Naive thymus-derived CD4-positive, alpha-beta T cell (primary cell): ENCODE measurements around the gene SOX3. TPM values are rescaled to one million over a fixed set of nuclear protein-coding genes. Genes with fewer than 3 reads are reported as not detected.

Experiments
- ATAC-seq: fragments of 150-1000 bp; cut with Tn5 transposase; 2 replicates; pipeline ENCODE4 v1.10.0; 2021; ENCODE audit warnings: mild to moderate bottlenecking, moderate library complexity
- CTCF ChIA-PET: fragments of 350-600 bp; sonication (Branson Sonifier 250); formaldehyde crosslinking; loops from one replicate; lab custom pipeline; 2021; ENCODE audit warnings: antibody characterized with exemption; lab: Charles Lee
- POLR2A ChIA-PET: fragments of 350-600 bp; sonication (Branson Sonifier 250); formaldehyde crosslinking; loops from one replicate; lab custom pipeline; 2021; ENCODE audit warnings: antibody characterized with exemption, inconsistent platforms; lab: Charles Lee
- DNase-seq, 9 donors: peaks; one replicate each; pipeline versions ENCODE4 v3.0.0 to v3.0.0-alpha.2; 2020 to 2022; ENCODE audit warnings: mixed read lengths in 1 of 9
- H3K27ac ChIP-seq: one replicate; pipeline ENCODE4 v1.7.0; 2013; ENCODE audit warnings: mild to moderate bottlenecking, low read depth, low read length, moderate library complexity
- H3K27me3 ChIP-seq, 2 donors: one replicate each; pipeline ENCODE4 v1.7.0; 2013; ENCODE audit warnings: low read length in 2 of 2, mild to moderate bottlenecking in 2 of 2, moderate library complexity in 2 of 2; ENCODE audit not compliant: control insufficient read depth in 2 of 2, insufficient read depth in 2 of 2
- H3K36me3 ChIP-seq, 3 experiments: 1 replicate in 2 of 3; 2 replicates in 1 of 3; pipeline ENCODE4 v1.7.0; 2013; ENCODE audit warnings: low read length in 3 of 3, mild to moderate bottlenecking in 3 of 3, moderate library complexity in 1 of 3; ENCODE audit not compliant: insufficient read depth in 3 of 3, control insufficient read depth in 2 of 3
- H3K4me1 ChIP-seq, 2 donors: one replicate each; pipeline ENCODE4 v1.7.0; 2013; ENCODE audit warnings: low read length in 2 of 2, mild to moderate bottlenecking in 2 of 2, moderate library complexity in 1 of 2; ENCODE audit not compliant: control insufficient read depth in 2 of 2, insufficient read depth in 2 of 2
- H3K4me3 ChIP-seq: 2 replicates; pipeline ENCODE4 v1.7.0; 2013; ENCODE audit warnings: mild to moderate bottlenecking, low read length
- H3K9me3 ChIP-seq, 3 experiments: 1 replicate in 2 of 3; 2 replicates in 1 of 3; pipeline ENCODE4 v1.7.0; 2013; ENCODE audit warnings: low read length in 3 of 3; ENCODE audit not compliant: control insufficient read depth in 2 of 3
- H3K27ac Mint-ChIP-seq, 9 donors: one replicate each; pipeline ENCODE4 v1.8.0; 2020 to 2022; ENCODE audit warnings: mixed read lengths in 9 of 9, mild to moderate bottlenecking in 8 of 9, moderate library complexity in 5 of 9, inconsistent platforms in 2 of 9
- H3K27me3 Mint-ChIP-seq, 5 donors: one replicate each; pipeline ENCODE4 v1.8.0; 2021 to 2022; ENCODE audit warnings: mixed read lengths in 5 of 5, mild to moderate bottlenecking in 1 of 5
- H3K36me3 Mint-ChIP-seq, 5 donors: one replicate each; pipeline ENCODE4 v1.8.0; 2020 to 2022; ENCODE audit warnings: mixed read lengths in 5 of 5, mild to moderate bottlenecking in 3 of 5, inconsistent platforms in 1 of 5
- H3K4me1 Mint-ChIP-seq, 7 donors: one replicate each; pipeline ENCODE4 v1.8.0; 2020 to 2022; ENCODE audit warnings: mixed read lengths in 7 of 7, mild to moderate bottlenecking in 3 of 7, inconsistent platforms in 1 of 7
- H3K4me3 Mint-ChIP-seq, 10 donors: one replicate each; pipeline ENCODE4 v1.8.0; 2020 to 2022; ENCODE audit warnings: mild to moderate bottlenecking in 10 of 10, mixed read lengths in 10 of 10, moderate library complexity in 6 of 10, inconsistent platforms in 2 of 10
- H3K9me3 Mint-ChIP-seq, 11 donors: one replicate each; pipeline ENCODE4 v1.8.0; 2020 to 2022; ENCODE audit warnings: mixed read lengths in 11 of 11, mild to moderate bottlenecking in 4 of 11, inconsistent platforms in 1 of 11, moderate library complexity in 1 of 11
- intact Hi-C, 2 donors: fragments of 100-400 bp; cut with micrococcal nuclease; formaldehyde crosslinking; loops; one replicate each; pipeline ENCODE4 v1.15.1; 2023
- polyA plus RNA-seq, 2 donors: library from polyadenylated mRNA; unstranded; fragments of 300-500 nt; fragmentation: Illumina TruSeq; gene quantifications; one replicate each; pipeline ENCODE4 v1.2.3, GENCODE V29; 2021
- total RNA-seq, 6 experiments: library from RNA in 5 of 6; stranded (reverse) in 5 of 6; gene quantifications; 1 replicate in 5 of 6; 2 replicates in 1 of 6; pipeline ENCODE4 v1.2.3 and lab custom pipeline; 2021 to 2026

The SOX3 gene
- total and polyA plus RNA-seq, 7 experiments from 2014 or later = not detected

DNA sequence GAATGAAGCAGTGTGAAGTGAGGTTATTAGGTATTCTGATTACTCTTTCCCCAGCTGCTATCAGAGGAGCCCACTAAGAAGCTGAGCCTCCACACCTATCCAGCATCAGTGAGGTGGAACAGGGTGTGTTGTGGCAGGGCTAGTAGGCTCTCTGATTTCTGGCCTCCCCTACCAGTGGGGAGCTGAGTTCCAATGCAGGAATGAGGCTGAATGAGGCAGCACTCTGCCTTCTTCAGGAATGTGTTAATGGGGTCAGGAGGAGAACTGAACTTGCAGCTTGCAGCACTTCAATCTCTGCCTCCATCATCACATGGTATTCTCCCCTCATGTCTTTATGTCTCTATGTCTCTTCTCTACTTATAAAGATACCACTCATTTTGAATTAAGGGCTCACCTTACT, 26.9 kb downstream of the SOX3 start:
- Mint-ChIP-seq H3K9me3 (peaks cover 0 to 27% (median 8%) of the 10 kb centered on the region in 11 donors), H3K36me3 (no peaks in the 10 kb centered on the region), H3K4me1 (no peaks in the 10 kb centered on the region), H3K27ac (no peak overlapping the region), H3K27me3 (peaks cover 0 to 10% (median 0%) of the 10 kb centered on the region in 5 donors), H3K4me3 (no peak overlapping the region)
- Histone ChIP-seq H3K9me3 (peaks cover 0 to 4% (median 0%) of the 10 kb centered on the region in 3 experiments), H3K4me1 (no peaks in the 10 kb centered on the region), H3K4me3 (no peak overlapping the region), H3K27me3 (no peaks in the 10 kb centered on the region), H3K36me3 (no peaks in the 10 kb centered on the region), H3K27ac (no peak overlapping the region)
- intact Hi-C loops = no loop called here
- ATAC-seq = no peak
- POLR2A ChIA-PET = no interaction called here
- CTCF ChIA-PET = no interaction called here
- DNase-seq = no peak

DNA sequence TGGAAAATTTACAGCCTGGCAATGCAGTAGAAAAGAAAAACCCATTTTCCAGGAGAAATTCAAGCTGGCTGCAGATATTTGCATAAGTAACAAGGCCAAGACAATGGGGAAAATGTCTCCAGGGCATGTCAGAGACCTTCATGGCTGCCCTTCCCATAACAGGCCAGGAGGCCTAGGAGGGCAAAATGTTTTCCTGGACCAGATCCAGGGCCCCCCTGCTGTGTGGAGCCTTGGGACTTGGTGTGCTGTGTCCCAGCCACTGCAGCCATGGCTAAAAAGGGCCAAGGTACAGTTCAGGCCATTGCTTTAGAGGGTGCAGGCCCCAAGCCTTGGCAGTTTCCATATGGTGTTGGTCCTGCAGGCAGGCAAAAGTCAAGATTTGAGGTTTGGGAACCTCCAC, 29.8 kb downstream of the SOX3 start:
- Histone ChIP-seq H3K27me3 (no peaks in the 10 kb centered on the region), H3K9me3 (peaks cover 0 to 4% (median 0%) of the 10 kb centered on the region in 3 experiments), H3K4me3 (no peak overlapping the region), H3K27ac (no peak overlapping the region), H3K4me1 (no peaks in the 10 kb centered on the region), H3K36me3 (no peaks in the 10 kb centered on the region)
- DNase-seq (no peak), ATAC-seq (no peak)
- H3K27me3 Mint-ChIP-seq = peaks cover 0 to 6% (median 0%) of the 10 kb centered on the region in 5 donors
- CTCF ChIA-PET = no interaction called here
- POLR2A ChIA-PET = no interaction called here
- no peak overlapping the region for H3K4me3 Mint-ChIP-seq
- H3K4me1 Mint-ChIP-seq = no peaks in the 10 kb centered on the region
- H3K9me3 Mint-ChIP-seq = peaks cover 0 to 27% (median 8%) of the 10 kb centered on the region in 11 donors
- no peaks in the 10 kb centered on the region for H3K36me3 Mint-ChIP-seq
- no peak overlapping the region for H3K27ac Mint-ChIP-seq
- intact Hi-C loops = no loop called here

- no peak for ATAC-seq
- H3K9me3 Mint-ChIP-seq = peaks cover 0 to 5% (median 2%) of the 10 kb centered on the region in 11 donors
- Histone ChIP-seq H3K9me3 (no peaks in the 10 kb centered on the region), H3K4me3 (no peak overlapping the region), H3K27ac (no peak overlapping the region), H3K27me3 (no peaks in the 10 kb centered on the region), H3K4me1 (no peaks in the 10 kb centered on the region), H3K36me3 (no peaks in the 10 kb centered on the region)
- H3K4me3 Mint-ChIP-seq = no peak overlapping the region
- intact Hi-C loops = no loop called here
- DNase-seq = no peak
- ChIA-PET POLR2A (no interaction called here), CTCF (no interaction called here)
- no peaks in the 10 kb centered on the region for H3K36me3 Mint-ChIP-seq
- no peak overlapping the region for H3K27ac Mint-ChIP-seq
- no peaks in the 10 kb centered on the region for H3K4me1 Mint-ChIP-seq
- peaks cover 0 to 3% (median 0%) of the 10 kb centered on the region in 5 donors for H3K27me3 Mint-ChIP-seq
These were observed 37.7 kb downstream of the SOX3 start for GRCh38 chrX:140467211-140467610.

Other genes with a start within 250 kb of the SOX3 start
- 1 to 10 TPM in 4 of 5 experiments, under 1 TPM in 1; 0.34 to 9.9 (median 2.1) TPM for gene LINC00632, start 204.7 kb upstream of the SOX3 start, total RNA-seq
- under 1 TPM in 1 of 2 donors, not detected in 1; 0.28 TPM for gene LINC00632, start 204.7 kb upstream of the SOX3 start, polyA plus RNA-seq